Fibroblast of lung (primary cell): ENCODE data around the gene GABPB1. TPM values are rescaled to one million over a fixed set of nuclear protein-coding genes. Genes with fewer than 3 reads are reported as not detected.

ENCODE experiments used
- DNase-seq, 2 donors: peaks; one replicate each; pipeline versions ENCODE4 v3.0.0 to v3.0.0-alpha.2; 2010; ENCODE audit warnings: low read depth in 2 of 2
- H2AFZ ChIP-seq: 2 replicates; pipeline ENCODE4 v1.5.1; 2012; ENCODE audit warnings: low read length, control low read depth, inconsistent platforms
- H3K27ac ChIP-seq: 2 replicates; pipeline ENCODE4 v1.5.1; 2011; ENCODE audit warnings: low read length, control low read depth; ENCODE audit not compliant: insufficient read depth
- H3K27me3 ChIP-seq: 2 replicates; pipeline ENCODE4 v1.5.1; 2011; ENCODE audit warnings: mild to moderate bottlenecking, low read length; ENCODE audit not compliant: control insufficient read depth, insufficient read depth
- H3K36me3 ChIP-seq: 2 replicates; pipeline ENCODE4 v1.5.1; 2011; ENCODE audit warnings: low read length; ENCODE audit not compliant: control insufficient read depth, insufficient read depth
- H3K4me1 ChIP-seq: 2 replicates; pipeline ENCODE4 v1.5.1; 2011; ENCODE audit warnings: low read length; ENCODE audit not compliant: control insufficient read depth, insufficient read depth; ENCODE audit errors: extremely low read depth
- H3K4me2 ChIP-seq: 2 replicates; pipeline ENCODE4 v1.5.1; 2011; ENCODE audit warnings: low read length, control low read depth; ENCODE audit not compliant: insufficient read depth; ENCODE audit errors: extremely low read depth
- H3K4me3 ChIP-seq, 4 experiments: fragments of 200-600 bp in 1 of 4; sonication (generic) in 1 of 4; replicated peaks in 1 of 4; 2 replicates each; pipeline ENCODE4 v1.5.1; 2011 to 2016; ENCODE audit warnings: low read length in 4 of 4, low read depth in 3 of 4, mild to moderate bottlenecking in 3 of 4, control low read depth in 2 of 4, inconsistent platforms in 1 of 4, mixed read lengths in 1 of 4; ENCODE audit not compliant: insufficient read depth in 1 of 4; ENCODE audit errors: control extremely low read depth in 1 of 4
- H3K79me2 ChIP-seq: 2 replicates; pipeline ENCODE4 v1.5.1; 2012; ENCODE audit warnings: mild to moderate bottlenecking, low read length, inconsistent platforms; ENCODE audit not compliant: control insufficient read depth, insufficient read depth
- H3K9ac ChIP-seq: 2 replicates; pipeline ENCODE4 v1.5.1; 2011; ENCODE audit warnings: mild to moderate bottlenecking, low read length, control low read depth; ENCODE audit not compliant: insufficient read depth
- H3K9me3 ChIP-seq: 2 replicates; pipeline ENCODE4 v1.5.1; 2012; ENCODE audit warnings: low read depth, low read length; ENCODE audit not compliant: control insufficient read depth, insufficient read depth
- H4K20me1 ChIP-seq: 2 replicates; pipeline ENCODE4 v1.5.1; 2011; ENCODE audit warnings: low read length; ENCODE audit not compliant: control insufficient read depth, insufficient read depth; ENCODE audit errors: extremely low read depth
- CTCF ChIP-seq, 2 donors: IDR thresholded peaks in 1 of 2; conservative IDR thresholded peaks in 1 of 2; 1 replicate in 1 of 2; 2 replicates in 1 of 2; pipeline ENCODE4 v1.5.1; 2011 to 2012; ENCODE audit warnings: low read length in 2 of 2, control low read depth in 1 of 2, inconsistent platforms in 1 of 2, low read depth in 1 of 2, mild to moderate bottlenecking in 1 of 2
- EZH2 ChIP-seq: IDR thresholded peaks from 2 replicates; pipeline ENCODE4 v1.5.1; 2012; ENCODE audit warnings: low read length, control low read depth, mild to moderate bottlenecking; ENCODE audit errors: missing control alignments
- polyA plus RNA-seq, 2 donors: library from polyadenylated mRNA; depleted of rRNA in 1 of 2; stranded (reverse) in 1 of 2; unstranded in 1 of 2; fragments of >200 nt; gene quantifications; 2 replicates each; pipeline ENCODE4 v1.2.1, GENCODE V29; 2011 to 2012; ENCODE audit warnings: missing spikeins in 1 of 2
- total RNA-seq: library from RNA; depleted of rRNA; stranded (reverse); fragments of >200 nt; gene quantifications from 2 replicates; pipeline ENCODE4 v1.2.1, GENCODE V29; 2014

The GABPB1 gene
- total and polyA plus RNA-seq, 2 donors (not counting 1 experiment from before 2014, with no cell fraction given): 25.4 to 40.1 TPM

- Histone ChIP-seq H3K4me1 (no peaks in the 10 kb centered on the region), H3K9ac (no peak overlapping the region), H3K9me3 (no peaks in the 10 kb centered on the region), H4K20me1 (no peaks in the 10 kb centered on the region), H3K4me3 (no peak overlapping the region), H2AFZ (no peak overlapping the region), H3K4me2 (no peak overlapping the region), H3K79me2 (peaks cover 20% of the 10 kb centered on the region), H3K36me3 (peaks cover 7% of the 10 kb centered on the region), H3K27me3 (no peaks in the 10 kb centered on the region), H3K27ac (no peak overlapping the region)
- DNase-seq: no peak
- no peak for TF ChIP-seq CTCF (conservative IDR thresholded peaks at IDR 0.05 in 1 of 2, IDR thresholded peaks at IDR 0.05 in 1 of 2; ENCODE audit: low read depth in 1 of 2, low read length in 2 of 2)
- no peak for TF ChIP-seq EZH2
Measured at GRCh38 chr15:50361756-50362155, 6.8 kb upstream of the GABPB1 start.

- no peak overlapping the region for H3K27ac ChIP-seq
- H3K4me3 ChIP-seq: no peak overlapping the region
- no peak overlapping the region for H2AFZ ChIP-seq
- DNase-seq: peak; percentile 30 to 52
- no peaks in the 10 kb centered on the region for H3K9me3 ChIP-seq
- H3K36me3 ChIP-seq: peaks cover 7% of the 10 kb centered on the region
- H3K27me3 ChIP-seq: no peaks in the 10 kb centered on the region
- H4K20me1 ChIP-seq: no peaks in the 10 kb centered on the region
- H3K4me2 ChIP-seq: no peak overlapping the region
- TF ChIP-seq EZH2: no peak
- TF ChIP-seq CTCF (conservative IDR thresholded peaks at IDR 0.05 in 1 of 2, IDR thresholded peaks at IDR 0.05 in 1 of 2; ENCODE audit: low read depth in 1 of 2, low read length in 2 of 2): peak in 1 of 2 donors; percentile 32
- peaks cover 41% of the 10 kb centered on the region for H3K79me2 ChIP-seq
- H3K9ac ChIP-seq: no peak overlapping the region
- H3K4me1 ChIP-seq: no peaks in the 10 kb centered on the region
Measured at GRCh38 chr15:50358845-50359244, 3.8 kb upstream of the GABPB1 start.

- peak overlapping the region; percentile 83 for H3K9ac ChIP-seq
- no peaks in the 10 kb centered on the region for H3K27me3 ChIP-seq
- peaks cover 63% of the 10 kb centered on the region for H3K79me2 ChIP-seq
- H3K4me3 ChIP-seq: peak overlapping the region; percentile 68 to 88 (median 78)
- H2AFZ ChIP-seq: no peak overlapping the region
- H4K20me1 ChIP-seq: peaks cover 2% of the 10 kb centered on the region
- peak overlapping the region; percentile 85 for H3K27ac ChIP-seq
- H3K36me3 ChIP-seq: peaks cover 7% of the 10 kb centered on the region
- peak overlapping the region; percentile 82 for H3K4me2 ChIP-seq
- peak; percentile 7 to 22 for DNase-seq
- no peaks in the 10 kb centered on the region for H3K4me1 ChIP-seq
- TF ChIP-seq EZH2: no peak
- TF ChIP-seq CTCF (conservative IDR thresholded peaks at IDR 0.05 in 1 of 2, IDR thresholded peaks at IDR 0.05 in 1 of 2; ENCODE audit: low read depth in 1 of 2, low read length in 2 of 2): no peak
- H3K9me3 ChIP-seq: no peaks in the 10 kb centered on the region
Measured at GRCh38 chr15:50355980-50356379, 982 bp upstream of the GABPB1 start.
